ENCODE data around the gene ZEB2.

ZEB2 gene

DNA sequence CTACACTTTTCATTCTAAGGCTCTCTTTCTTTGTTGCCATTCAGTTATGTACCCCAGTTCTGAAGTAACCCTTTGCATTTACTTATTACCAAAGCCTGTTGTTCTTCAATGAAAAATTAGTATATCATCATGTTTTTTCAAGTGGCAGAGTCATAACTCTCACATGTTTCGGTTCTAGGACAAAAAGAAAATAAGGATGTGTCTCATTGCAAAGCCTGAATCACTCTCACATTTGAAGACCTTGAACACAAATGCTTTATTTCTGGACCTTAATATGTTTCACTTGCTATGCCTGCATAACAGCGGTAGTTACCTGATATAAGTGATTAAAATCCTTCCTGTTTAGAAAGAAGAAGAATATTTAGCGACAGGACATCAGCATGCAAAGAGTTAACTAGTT, 49.1 kb downstream of the ZEB2 start:
- DNase-seq (ENCODE audit: low spot score): no peak

DNA sequence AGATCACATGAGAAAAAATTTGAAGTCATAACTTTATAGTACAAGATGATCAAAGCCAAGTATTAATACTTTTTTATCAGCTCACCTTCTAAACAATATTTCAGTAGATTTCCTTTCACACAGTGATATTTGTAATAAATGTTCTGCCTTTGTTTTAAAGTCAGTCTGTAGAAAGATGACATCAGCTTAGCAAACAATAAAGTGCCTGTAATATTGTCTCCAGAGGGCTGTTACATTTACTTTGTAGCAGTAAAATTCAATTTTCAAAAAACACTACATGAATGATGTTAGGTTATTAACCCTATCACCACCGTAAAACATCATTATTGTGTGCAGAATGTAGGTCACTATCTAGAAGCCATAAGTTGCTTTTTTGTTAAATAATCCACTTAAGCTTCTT, 49.6 kb downstream of the ZEB2 start:
- DNase-seq (ENCODE audit: low spot score): no peak

DNA sequence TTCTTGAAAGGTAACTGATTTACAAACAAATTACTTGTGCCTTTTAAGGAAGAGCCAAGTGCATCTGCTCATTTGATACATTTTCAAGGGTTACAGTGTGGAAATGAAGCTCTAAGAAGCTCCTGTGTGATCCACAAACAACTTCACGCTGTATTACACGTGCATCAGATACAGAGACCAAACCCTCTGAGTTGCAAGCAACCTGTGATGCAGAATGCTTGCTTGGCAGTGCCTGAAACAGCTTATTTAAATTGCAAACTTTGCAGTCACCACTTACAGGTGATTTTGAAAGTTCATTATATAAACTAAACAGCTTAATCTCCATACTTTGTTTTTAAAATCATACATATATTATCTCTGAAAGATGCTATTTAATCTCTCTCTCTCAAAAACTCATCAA, 50.1 kb downstream of the ZEB2 start:
- DNase-seq (ENCODE audit: low spot score): no peak

DNA sequence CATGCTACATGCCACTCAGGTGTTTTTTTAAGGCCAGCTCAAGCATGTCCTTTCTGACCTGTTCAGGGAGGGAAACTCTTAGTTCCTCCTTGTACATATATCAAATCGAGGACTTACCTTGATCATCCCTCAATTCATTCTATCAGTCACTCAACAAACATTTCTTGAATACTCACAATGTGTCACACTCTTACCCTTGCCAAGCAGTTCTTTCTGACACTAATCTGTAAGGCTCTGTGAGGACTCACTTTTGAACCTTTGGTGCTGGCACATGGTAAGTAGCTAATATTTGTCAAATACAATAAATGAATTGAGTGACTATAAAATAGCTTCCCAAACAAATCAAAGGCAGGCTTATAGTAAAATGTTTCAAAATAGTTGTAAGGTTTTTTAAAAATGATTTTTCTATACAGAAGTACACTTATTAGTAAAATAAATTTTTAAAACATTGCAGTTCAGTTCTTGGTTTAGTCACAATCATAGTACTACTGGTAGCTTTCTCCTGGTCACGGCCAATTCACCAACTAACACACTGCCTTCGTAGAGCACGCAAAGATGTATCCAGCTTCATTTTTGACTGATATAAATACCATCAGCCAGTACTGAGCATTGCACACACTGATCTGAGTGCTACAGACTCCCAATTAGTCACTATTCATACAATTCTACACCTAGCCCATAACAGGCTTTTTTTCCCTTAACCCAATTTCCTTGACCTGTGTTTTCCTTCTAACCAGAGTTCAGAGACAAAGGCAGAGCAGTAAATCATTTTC, 50.9 kb downstream of the ZEB2 start:
- DNase-seq (ENCODE audit: low spot score): no peak

DNA sequence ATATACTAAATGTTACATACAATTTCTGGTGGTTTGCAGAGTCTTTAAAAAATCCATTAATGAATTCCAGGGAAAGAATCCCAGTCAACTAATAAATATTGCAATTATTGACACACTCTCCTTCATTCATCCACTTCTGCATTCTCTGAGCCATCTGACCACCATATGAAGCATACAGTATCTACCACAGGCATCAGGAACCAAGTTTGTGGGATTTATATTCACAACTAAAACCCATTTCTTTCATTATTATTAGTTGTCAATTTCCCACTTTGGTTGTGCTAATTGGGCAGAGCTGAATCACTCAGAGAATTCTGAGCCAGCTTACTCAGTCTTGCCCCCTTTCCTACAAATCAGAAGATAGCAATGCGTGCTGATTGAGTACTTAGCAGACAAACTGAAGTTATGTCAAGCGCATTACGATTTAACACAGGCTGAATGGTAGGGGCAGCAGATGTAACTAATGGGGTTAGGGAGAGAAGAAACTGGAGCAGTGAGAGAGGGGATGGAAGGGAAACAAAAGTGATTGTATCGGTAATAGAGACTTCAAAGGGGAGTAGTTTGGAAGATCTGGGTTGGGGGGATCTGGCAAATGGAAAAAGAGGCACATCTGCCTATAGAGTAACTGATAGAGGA, 52.3 kb downstream of the ZEB2 start:
- no peak for DNase-seq (ENCODE audit: low spot score)

DNA sequence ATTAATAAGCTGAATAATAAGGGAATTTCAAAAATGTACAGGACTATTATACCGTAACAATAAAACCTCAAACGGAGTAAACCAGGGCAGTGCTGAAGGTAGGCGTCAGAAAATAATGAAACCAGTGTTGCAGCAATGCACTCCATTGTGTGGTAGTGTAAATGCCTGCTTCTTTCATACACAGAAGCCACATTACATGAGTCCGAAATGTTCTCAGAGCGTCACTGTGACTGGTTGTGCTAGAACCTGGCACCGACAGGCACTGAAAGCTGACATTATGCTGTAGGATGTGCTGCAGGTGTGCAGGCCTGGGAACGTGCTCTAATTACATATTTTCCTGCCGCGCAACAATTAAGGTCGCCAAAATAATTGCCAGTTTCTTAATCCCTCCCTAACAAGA, 53.3 kb downstream of the ZEB2 start:
- no peak for DNase-seq (ENCODE audit: low spot score)

DNA sequence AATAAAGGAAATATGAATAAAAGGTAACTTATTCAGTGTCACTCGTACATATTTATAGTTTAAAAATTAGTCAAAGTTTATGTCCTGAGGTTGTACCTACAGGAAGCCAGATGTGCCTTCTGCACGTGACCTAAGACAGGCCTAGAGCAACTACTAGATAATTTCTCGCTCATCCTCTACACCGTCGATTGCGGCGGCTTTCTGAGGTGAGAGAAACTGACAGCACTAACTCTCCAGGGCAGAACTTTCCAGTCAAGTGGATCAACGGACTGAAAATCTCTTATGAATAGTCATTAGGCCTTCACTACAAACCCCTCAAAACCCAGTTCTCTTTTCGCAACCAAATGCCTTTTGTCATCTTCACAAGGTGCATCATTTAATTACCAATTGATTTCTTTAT, 54.2 kb downstream of the ZEB2 start:
- DNase-seq (ENCODE audit: low spot score): no peak

DNA sequence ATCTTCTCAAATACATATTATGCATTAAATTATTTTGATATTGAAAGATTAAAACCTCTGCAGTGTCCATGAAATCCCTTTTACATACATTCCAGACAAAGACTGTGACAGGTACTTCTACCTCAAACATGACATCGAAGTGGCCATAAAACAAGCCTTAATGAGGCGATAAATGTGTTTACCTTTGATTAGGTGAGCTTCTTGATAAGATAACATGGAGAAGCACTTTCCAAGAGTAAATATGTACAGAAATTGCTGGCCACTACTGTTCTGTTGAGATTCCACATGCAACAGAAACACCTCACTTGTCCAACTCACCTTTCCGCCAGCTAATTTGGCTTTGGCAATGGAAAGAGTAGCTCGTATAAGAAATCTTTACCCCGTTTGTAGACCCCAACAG, 55.2 kb downstream of the ZEB2 start:
- DNase-seq (ENCODE audit: low spot score): no peak

DNA sequence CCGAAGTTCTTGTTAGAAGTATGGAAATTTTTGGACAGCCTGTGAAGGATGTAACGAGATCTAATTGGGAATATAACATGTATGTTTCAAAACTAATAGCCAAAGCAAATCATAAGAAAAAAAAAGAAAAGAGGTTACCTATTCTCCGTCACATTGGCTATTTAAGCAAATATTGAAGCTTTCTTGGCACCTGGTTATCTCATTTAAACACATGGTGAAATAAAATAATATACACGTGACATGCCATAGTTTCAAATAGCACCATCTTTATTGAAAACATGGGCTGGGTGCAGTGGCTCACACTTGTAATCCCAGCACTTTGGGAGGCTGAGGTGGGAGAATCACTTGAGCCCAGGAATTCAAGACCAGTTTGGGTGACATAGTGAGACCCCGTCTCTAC, 56.7 kb downstream of the ZEB2 start:
- DNase-seq (ENCODE audit: low spot score): no peak

DNA sequence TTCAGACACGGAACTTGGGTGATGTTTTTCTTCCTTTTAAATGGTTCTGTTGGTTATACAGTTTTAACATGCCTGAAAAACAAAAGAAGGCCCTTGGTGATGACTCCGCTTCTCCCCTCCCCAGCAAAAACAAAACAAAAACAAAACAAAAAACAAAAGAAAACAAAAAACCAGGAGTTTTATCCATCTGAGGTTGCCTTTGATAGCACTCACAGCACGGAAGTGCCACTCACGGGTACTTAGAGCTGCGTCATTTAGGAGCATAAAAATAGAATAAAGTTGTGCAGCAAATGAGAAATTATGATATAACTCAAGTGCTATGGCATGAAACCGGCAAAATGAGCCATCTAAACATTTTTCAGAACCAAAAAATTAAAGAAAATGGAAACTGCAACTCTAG, 57.7 kb downstream of the ZEB2 start:
- DNase-seq (ENCODE audit: low spot score): no peak

DNA sequence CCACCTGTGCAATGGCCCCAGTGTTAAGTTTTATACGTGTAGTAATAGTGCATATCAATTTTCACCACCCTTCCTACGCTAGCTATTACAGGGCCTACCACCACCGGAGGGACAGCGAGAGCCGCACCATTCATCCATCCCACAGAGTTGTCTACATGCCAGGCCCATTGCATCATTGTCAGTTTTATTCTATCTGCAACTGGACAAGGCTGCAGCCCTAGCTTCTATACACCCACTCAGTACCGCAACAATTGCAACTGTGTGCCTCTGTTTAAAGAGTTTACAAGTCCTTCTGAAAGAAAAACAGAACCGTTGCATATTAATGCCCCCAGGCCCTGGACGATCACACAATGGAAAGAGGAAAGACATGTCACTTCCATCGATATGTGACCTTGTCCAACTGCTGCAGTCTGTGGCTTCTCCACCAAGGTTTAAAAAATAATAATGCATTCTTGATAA, 58.6 kb downstream of the ZEB2 start:
- DNase-seq (ENCODE audit: low spot score): no peak

DNA sequence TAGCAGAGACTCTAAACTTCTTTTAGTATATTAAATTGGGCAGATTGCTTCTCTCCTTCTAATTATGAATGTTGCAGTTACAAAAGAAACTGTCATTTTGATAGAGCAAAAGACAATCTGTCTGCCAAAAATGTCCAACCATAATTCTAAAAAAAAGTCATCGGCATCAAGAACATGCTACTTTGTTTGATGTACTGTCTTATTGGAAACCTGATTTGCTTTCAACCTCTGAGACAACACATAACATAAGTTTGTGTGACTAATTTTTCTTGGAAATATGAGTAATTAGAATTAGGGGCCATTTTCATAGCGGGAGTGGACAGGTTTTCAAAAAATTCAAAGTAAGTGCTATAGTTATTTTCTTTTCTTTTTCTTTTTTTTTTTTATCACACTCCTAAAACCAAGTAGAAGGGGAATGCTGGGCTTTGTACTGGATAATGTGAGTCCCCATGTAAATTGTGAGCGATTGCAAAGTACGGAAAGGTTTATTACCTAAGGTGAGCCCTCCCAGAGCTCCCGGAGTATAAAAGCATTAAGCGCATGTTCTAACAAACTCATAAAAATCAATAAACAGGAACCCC, 59.1 kb downstream of the ZEB2 start:
- peak; percentile 47 for DNase-seq (ENCODE audit: low spot score)

DNA sequence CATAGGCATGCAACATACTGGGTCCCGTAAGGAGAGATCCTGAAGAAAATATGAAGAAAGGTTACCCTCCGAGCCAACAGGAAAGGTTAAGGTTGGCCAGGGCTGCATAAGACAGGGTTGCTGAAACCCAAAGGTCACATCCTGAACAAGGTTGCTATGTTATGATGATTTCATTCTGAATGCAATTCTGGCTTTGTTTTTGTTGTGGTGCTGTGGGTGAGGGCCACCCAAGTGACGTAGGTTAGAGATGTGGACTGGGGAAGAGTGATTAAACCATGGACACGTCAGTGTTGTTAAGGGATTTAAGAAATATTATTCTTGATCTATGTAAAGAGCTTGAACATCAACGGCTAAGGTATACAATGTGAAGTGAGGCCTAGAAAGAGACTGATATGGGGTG, 60.0 kb downstream of the ZEB2 start:
- peak; percentile 72 for DNase-seq (ENCODE audit: low spot score)

DNA sequence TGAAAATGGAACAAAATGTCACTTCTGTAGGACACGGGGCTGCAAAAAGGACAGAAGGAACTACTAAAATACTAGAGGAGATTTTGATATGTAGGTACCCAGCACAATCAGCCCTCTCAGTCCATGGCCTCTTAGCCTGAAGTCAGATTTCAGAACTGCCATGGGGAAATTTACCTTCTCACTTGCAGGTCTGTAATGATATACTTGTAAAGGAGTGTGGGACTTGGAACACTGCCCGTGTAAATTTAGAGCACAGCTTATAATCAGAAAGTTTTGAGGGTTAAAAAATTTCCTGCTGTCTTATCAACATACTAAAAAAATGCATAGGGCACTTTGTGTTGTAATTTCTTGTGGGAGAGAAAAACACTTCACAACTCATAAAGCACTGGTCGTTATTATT, 60.6 kb downstream of the ZEB2 start:
- no peak for DNase-seq (ENCODE audit: low spot score)

DNA sequence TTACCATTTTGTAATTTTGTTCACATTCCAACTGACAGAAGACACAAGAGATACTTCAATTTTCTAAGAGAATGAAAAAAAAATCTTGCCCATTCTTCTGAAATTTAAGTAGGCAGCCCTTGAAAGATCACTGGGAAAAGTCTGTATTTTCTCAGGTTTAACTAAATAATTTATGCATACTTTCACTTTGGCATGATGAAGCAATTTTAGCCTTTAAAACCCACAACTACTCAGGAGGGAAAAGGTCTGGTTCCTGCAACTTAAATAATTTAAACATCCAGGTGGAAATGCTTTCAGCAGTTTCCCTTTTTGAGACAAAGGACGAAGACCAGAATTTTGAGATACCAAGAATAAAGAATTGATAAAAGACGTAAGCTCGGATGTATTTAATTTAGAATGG, 61.4 kb downstream of the ZEB2 start:
- DNase-seq (ENCODE audit: low spot score): no peak

DNA sequence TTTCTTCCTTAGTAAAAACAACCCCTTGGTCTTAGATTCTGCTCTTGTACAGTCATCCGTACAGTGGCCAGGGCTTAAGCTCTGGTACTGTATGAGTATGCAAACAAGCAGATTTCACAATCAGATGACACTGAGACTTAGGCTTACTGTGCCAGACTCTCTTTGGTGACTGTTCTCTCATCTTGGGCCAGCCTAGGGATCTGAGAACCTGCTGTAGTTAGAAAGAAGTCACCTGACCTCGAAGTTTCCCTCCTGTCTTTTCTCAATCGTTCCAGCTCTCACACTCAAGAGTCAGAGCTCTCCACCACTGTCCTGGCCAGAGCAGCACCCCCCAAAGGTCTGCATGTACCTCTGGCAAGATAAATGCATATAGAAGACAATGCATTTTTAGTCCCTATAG, 63.2 kb downstream of the ZEB2 start:
- peak; percentile 42 for DNase-seq (ENCODE audit: low spot score)

DNA sequence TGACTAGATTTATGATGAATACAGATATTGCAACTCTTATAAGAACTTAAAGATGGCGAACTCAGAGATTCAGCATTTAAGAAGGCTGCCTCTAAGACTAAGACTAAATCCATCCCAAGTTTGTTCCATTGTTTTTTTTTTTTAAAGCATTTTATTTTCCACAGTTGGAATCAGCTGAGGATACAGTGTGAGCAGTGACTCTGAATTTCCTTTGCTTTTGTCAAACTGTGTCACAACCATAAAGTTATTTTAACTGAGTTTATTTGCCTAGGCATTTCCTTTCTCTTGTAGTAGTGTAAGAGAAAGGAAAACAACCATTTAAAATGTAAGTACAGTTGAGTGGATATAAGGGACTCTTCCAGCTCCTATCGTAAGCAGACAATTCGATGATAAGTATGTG, 63.9 kb downstream of the ZEB2 start:
- no peak for DNase-seq (ENCODE audit: low spot score)

DNA sequence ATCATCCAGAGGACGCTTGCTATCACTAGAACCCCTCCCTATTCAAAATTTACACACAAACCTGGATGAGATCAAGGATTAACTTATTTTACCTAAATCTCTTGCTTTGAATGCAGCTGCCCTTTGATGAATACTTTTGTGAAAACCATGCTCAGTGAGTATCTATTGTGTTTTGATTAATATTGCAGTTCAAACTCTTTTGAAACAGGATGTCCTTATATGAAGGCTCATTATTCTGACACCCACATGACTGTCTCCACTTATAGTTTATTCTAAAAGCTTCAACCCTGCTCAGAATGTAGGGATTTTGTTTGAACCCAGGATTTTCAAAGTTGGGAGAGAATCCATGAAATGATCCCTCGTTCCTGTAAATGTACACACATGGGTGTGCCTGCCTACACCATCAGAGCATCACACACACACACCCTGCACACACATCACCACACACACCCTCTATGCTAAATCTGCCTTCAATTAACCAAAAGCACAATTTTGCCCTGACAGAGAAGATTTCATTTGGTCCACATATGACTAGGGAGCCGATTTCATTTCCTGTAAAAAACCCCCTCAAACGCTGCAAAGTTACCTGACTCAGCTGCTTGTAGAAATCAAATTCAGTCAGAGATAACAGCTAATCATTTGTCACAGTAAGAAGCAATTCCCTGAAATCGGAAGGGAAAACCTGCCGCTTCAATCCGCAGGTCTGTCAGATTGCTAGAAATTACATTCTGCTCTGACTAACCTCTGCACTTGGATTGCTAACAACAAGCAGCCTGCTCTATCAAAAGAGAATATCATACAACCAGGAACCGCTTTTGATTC, 65.2 kb downstream of the ZEB2 start:
- peak; percentile 63 for DNase-seq (ENCODE audit: low spot score)

DNA sequence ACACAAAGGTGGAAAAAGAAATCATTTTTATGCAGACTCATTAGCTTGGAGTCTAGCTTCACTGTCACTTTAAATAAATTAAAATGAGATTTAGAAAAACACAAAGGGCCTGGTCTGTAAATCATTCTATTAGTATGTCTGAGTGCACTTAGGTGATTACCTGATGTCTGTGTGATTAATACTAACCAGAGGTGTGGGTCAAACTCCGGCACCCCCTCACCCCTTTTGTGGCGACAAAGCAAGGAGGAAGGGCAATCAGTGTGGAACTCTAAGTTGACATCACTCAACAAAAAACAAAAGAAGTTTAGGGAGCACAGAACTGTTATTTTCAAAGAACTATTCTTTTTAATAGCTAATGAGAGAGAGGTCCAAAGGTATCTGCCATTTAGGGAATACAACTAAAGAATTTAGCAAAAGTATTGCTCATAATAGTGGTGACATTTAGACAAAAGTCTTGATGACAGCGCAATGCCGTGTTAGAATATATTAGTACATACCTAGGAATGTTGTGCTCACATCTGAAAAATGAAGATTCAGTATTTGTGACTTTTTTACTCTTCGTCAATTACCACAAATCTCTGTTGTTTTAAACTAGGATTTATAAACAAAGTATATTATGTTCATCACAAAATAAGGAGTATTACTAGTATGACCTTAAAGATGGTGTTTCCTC, 66.3 kb downstream of the ZEB2 start:
- no peak for DNase-seq (ENCODE audit: low spot score)

DNA sequence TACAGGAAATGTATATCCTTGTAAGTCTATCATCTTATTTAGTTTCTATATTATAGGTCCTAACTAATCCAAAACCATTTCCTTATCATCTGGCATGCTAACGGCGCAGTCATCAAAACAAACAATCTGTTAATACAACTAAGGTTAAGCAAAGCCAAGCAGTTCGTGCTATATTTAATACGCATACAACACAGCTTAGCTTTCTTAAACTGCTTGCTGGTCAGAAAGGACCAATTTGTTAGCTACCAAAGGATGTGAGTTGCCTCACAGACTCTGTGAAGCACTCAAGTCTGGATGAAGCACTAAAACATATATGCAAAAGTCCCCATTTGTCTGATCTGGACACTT, 67.0 kb downstream of the ZEB2 start:
- DNase-seq (ENCODE audit: low spot score): no peak

DNA sequence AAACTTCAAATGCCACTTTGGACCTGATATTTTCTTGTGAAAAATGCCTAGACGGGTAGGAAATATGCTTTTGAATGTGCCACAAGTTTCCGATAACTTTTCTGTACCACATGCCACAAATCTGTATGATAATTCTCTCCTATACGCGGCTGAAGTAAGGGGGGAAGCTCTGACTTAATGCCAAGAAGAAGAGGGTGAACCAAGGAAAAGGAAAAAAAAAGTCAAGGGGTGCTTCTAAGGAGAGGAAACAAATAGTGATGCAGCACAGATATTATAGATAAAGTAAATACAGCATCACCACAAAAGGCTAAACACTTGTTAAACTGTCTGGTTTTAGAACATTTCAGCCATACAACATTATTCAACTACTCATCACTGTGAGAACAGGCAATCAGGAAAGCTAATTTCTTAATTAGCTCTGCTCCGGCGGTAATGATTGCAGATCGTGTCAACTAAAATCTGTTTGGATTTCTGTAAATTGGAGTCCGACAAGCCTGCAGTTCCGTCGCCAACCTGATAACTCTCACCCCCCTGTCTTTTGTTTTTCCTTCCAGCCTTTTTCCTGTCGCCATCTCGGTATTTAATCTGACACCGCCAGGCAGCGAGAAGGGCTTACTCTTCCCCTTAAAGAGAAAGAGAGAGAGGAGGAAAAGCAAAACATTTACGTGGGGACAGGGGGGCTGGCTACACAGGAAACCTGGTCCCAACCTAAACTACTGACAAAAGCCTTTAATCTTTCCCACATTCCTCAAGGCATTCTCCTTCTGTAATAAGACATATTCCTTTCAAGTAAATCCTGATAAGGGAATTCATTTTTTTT, 67.5 kb downstream of the ZEB2 start:
- no peak for DNase-seq (ENCODE audit: low spot score)
